ENCODE results near the gene ATP6V1G3.

ATP6V1G3 gene

DNA sequence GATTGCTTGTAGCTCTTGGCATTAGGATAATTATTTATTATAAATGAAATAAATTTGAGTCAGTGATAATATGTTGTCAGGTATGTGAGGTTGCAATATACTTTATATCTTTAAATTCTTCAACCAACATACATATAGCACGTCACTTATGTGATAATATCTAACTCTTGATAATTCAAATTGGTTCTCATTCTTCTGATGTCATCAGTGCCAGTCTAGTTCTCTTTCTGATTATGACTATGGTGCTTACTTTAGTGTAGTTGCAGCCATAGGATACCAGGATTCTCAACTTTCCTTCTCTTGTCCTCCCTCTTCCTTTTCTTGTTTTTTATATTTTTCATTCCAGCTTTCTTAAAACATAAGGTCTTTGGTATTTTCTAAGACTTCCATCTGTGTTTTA, 34.8 kb upstream of the ATP6V1G3 start:
- TF ChIP-seq, protein P1, sequence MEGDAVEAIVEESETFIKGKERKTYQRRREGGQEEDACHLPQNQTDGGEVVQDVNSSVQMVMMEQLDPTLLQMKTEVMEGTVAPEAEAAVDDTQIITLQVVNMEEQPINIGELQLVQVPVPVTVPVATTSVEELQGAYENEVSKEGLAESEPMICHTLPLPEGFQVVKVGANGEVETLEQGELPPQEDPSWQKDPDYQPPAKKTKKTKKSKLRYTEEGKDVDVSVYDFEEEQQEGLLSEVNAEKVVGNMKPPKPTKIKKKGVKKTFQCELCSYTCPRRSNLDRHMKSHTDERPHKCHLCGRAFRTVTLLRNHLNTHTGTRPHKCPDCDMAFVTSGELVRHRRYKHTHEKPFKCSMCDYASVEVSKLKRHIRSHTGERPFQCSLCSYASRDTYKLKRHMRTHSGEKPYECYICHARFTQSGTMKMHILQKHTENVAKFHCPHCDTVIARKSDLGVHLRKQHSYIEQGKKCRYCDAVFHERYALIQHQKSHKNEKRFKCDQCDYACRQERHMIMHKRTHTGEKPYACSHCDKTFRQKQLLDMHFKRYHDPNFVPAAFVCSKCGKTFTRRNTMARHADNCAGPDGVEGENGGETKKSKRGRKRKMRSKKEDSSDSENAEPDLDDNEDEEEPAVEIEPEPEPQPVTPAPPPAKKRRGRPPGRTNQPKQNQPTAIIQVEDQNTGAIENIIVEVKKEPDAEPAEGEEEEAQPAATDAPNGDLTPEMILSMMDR (IDR thresholded peaks at IDR 0.05; ENCODE audit: low read depth, low read length) = no peak
- no peaks in the 10 kb centered on the region for H3K36me3 ChIP-seq
- H3K27me3 ChIP-seq = no peaks in the 10 kb centered on the region
- H3K9me3 ChIP-seq = no peaks in the 10 kb centered on the region
- no peak overlapping the region for H3K4me3 ChIP-seq (ENCODE audit: low read depth, low read length)
- no peak for DNase-seq
- no peaks in the 10 kb centered on the region for H3K4me1 ChIP-seq

DNA sequence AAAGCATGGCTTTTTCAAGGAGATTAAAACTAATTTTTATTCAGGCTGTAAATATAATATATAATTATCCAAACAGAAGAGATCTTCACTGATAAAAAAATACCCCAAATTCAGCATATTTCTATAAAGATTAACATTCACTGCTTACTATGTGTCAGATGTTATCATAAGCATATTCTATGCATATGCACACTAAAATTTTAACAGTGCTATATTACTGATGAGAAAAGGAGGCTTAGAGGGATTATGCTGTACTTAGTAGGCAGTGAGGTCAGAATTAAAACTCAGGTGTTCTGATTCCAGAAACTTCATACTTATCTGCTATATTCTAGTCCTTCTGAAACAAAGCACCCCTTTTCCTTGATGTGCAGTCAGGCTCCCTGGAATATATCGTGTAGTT, 33.8 kb upstream of the ATP6V1G3 start:
- TF ChIP-seq, protein P1 (IDR thresholded peaks at IDR 0.05; ENCODE audit: low read depth, low read length) = no peak
- Histone ChIP-seq H3K4me1 (no peaks in the 10 kb centered on the region), H3K36me3 (no peaks in the 10 kb centered on the region), H3K4me3 (ENCODE audit: low read depth, low read length) (no peak overlapping the region), H3K9me3 (no peaks in the 10 kb centered on the region), H3K27me3 (no peaks in the 10 kb centered on the region)
- DNase-seq = no peak

DNA sequence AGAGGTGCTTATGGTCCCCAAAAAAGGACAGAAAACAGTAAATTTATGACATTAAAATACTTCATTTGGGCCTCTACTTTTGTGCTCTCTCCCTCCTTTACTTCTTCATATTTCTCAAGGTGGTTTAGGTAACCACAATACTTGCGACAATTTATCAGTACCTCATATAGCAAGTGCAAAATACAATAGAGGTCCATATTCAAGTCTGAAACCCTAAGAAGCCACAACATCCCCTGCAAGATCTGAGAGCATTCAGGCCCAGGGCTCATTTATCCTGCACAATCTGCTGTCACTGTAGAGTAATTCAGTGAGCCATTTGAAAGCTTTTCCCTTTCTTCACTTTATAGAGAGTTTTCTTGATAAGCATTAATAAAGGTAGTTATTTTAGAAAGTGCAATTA, 24.2 kb upstream of the ATP6V1G3 start:
- TF ChIP-seq, protein P1 (IDR thresholded peaks at IDR 0.05; ENCODE audit: low read depth, low read length) = no peak
- Histone ChIP-seq H3K9me3 (no peaks in the 10 kb centered on the region), H3K36me3 (no peaks in the 10 kb centered on the region), H3K4me1 (peaks cover 5% of the 10 kb centered on the region), H3K4me3 (ENCODE audit: low read depth, low read length) (no peak overlapping the region), H3K27me3 (no peaks in the 10 kb centered on the region)
- DNase-seq = no peak

DNA sequence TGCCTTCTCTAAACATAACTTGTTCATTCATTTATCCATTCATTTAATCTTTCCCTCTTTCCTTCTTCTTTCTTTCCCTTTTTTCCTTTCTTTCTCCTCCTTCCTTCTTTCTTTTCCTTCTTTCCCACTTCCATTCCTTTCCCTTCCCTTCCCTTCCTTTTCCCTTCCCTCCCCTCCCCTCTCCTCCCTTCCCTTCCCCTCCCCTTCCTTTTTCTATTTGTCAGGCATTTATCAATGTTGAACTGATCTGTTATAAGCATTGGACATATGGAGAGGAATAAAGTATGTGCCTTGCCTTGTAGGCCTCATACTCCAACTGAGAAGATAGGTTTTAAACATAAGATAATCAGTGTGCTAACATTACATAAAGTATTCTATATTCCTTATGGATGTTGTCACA, 23.7 kb upstream of the ATP6V1G3 start:
- Histone ChIP-seq H3K36me3 (no peaks in the 10 kb centered on the region), H3K4me1 (peaks cover 5% of the 10 kb centered on the region), H3K4me3 (ENCODE audit: low read depth, low read length) (no peak overlapping the region), H3K27me3 (no peaks in the 10 kb centered on the region), H3K9me3 (no peaks in the 10 kb centered on the region)
- TF ChIP-seq, protein P1 (IDR thresholded peaks at IDR 0.05; ENCODE audit: low read depth, low read length) = no peak
- DNase-seq = no peak

DNA sequence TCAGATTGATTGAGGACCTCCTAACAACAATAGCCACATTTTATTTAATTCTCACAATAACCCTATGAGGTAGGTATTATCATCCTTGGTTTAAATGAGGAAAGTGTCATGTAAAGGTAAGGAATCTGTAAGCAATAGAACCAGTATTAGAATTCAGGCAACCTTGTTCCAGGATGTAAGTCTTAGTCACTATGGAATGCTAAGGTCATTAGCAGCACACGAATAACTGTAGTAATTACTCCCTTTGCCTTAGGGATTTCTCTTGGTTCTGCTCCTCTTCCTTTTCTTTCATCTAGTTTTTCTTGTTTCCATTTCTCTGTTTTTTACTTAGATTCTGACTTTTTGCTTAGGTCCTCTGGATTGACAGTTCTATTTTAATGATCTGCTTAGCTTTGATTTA, 23.1 kb upstream of the ATP6V1G3 start:
- H3K4me1 ChIP-seq = peaks cover 5% of the 10 kb centered on the region
- TF ChIP-seq, protein P1 (IDR thresholded peaks at IDR 0.05; ENCODE audit: low read depth, low read length) = no peak
- no peaks in the 10 kb centered on the region for H3K9me3 ChIP-seq
- no peak overlapping the region for H3K4me3 ChIP-seq (ENCODE audit: low read depth, low read length)
- H3K27me3 ChIP-seq = no peaks in the 10 kb centered on the region
- H3K36me3 ChIP-seq = no peaks in the 10 kb centered on the region
- no peak for DNase-seq

DNA sequence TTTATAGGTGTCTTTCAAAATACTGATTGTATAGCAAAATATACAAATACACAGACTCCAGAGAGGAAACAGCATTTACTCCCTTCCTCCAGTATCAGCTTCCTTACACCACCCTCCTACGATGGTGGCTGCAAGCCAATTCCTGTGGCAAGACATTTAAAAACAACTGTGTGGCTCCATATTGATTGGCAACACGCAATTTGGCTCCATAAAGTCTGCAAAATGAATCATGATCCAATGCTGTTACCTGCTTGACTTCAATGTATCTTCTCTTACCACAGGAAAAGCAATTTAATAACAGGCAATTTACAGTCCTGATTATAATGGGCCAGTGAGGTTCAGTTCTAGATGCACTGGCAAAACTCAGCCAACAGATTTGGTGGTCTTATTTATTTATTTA, 19.7 kb upstream of the ATP6V1G3 start:
- Histone ChIP-seq H3K36me3 (no peaks in the 10 kb centered on the region), H3K27me3 (no peaks in the 10 kb centered on the region), H3K4me3 (ENCODE audit: low read depth, low read length) (no peak overlapping the region), H3K9me3 (no peaks in the 10 kb centered on the region), H3K4me1 (peaks cover 5% of the 10 kb centered on the region)
- DNase-seq = peak; percentile 41
- TF ChIP-seq, protein P1 (IDR thresholded peaks at IDR 0.05; ENCODE audit: low read depth, low read length) = no peak

Measured in BE2C (cell line).